Neutrophil (primary cell): ENCODE results near the gene PARPBP.
"Not testable (repeated sequence)": the region's sequence is repeated elsewhere in the genome, so short reads cannot be mapped to it uniquely, and the experiment has no call there.

ENCODE experiments used
- H3K27ac ChIP-seq: fragments of 200-600 bp; sonication (generic); 2 replicates; pipeline ENCODE4 v1.5.1; 2016; ENCODE audit warnings: mild to moderate bottlenecking, moderate library complexity
- H3K27me3 ChIP-seq: fragments of 200-600 bp; sonication (generic); 2 replicates; pipeline ENCODE4 v1.6.0; 2016; ENCODE audit warnings: mild to moderate bottlenecking
- H3K36me3 ChIP-seq: fragments of 200-600 bp; sonication (generic); 2 replicates; pipeline ENCODE4 v1.5.1; 2017
- H3K4me1 ChIP-seq, 2 experiments: fragments of 200-600 bp in 1 of 2; sonication (generic) in 1 of 2; 1 replicate in 1 of 2; 2 replicates in 1 of 2; pipeline versions ENCODE4 v1.5.1 to v1.6.1; 2013 to 2016; ENCODE audit warnings: low read depth in 1 of 2, low read length in 1 of 2, mild to moderate bottlenecking in 1 of 2, moderate library complexity in 1 of 2; ENCODE audit not compliant: control insufficient read depth in 1 of 2, insufficient read depth in 1 of 2
- H3K4me3 ChIP-seq, 2 experiments: fragments of 200-600 bp in 1 of 2; sonication (generic) in 1 of 2; 1 replicate in 1 of 2; 2 replicates in 1 of 2; pipeline ENCODE4 v1.5.1; 2013 to 2016; ENCODE audit warnings: low read depth in 1 of 2, low read length in 1 of 2, mild to moderate bottlenecking in 1 of 2, moderate library complexity in 1 of 2
- H3K9me3 ChIP-seq: fragments of 200-600 bp; sonication (generic); 2 replicates; pipeline ENCODE4 v1.5.1; 2016
- TF ChIP-seq, protein P1 (sequence below): fragments of 200-600 bp; sonication (generic); IDR thresholded peaks from 2 replicates; pipeline ENCODE4 v1.5.1; 2016; ENCODE audit warnings: antibody characterized with exemption

Gene PARPBP

DNA sequence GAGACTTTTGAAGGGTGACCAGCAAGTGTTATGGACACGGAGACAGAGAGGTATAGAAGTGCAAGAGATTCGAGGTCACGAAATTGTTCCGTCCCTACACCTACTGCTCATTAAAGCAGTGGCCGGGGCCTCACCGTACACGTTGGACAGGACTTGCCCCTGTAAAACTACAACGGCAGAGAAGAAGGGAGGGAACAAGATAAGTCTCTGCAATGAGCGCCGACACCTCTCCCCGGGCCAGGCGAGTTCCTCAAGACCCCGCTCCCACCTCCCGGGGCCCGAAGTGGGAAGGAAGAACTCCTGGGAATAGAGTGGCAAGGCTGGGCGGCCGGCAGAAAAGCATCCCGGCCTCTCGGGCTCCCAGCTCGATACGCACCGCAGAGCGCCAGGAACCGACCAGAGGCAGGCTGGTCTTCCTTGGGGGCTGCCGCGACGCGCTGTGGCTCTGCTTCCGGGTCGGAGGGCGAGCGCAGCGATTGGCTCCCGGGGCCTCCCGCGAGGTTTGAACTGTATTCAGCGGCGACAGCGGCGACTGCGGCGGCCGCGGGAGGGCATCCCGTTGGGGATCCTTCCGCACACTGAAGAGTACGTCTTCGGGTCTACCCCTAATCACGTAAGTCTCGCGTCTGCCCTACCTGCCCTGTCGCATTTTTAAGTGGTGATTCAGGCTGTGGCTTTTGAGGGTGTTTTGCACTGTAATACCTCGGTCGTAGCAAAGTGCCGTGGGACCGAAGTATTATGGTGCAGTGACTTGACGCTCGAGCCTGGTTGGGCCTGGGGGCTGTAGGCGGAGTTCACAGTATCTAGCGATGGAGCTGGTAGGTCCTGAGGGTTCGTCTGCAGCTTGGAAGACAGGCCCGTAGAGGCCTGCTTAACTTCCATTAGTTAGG lies at the start of gene PARPBP, which contains the start of gene NUP37:
PARPBP (plus strand) TSS at position 510 of the 890 bp plus-strand sequence. CDS start 3,706 bp downstream, outside the sequence.
NUP37 (minus strand) TSS at position 441 of the 890 bp plus-strand sequence. CDS start 1,596 bp downstream, outside the sequence.
- peaks cover 23 to 26% of the 10 kb centered on the region in 2 experiments for H3K4me1 ChIP-seq
- peaks cover 21% of the 10 kb centered on the region for H3K36me3 ChIP-seq
- TF ChIP-seq, protein P1, sequence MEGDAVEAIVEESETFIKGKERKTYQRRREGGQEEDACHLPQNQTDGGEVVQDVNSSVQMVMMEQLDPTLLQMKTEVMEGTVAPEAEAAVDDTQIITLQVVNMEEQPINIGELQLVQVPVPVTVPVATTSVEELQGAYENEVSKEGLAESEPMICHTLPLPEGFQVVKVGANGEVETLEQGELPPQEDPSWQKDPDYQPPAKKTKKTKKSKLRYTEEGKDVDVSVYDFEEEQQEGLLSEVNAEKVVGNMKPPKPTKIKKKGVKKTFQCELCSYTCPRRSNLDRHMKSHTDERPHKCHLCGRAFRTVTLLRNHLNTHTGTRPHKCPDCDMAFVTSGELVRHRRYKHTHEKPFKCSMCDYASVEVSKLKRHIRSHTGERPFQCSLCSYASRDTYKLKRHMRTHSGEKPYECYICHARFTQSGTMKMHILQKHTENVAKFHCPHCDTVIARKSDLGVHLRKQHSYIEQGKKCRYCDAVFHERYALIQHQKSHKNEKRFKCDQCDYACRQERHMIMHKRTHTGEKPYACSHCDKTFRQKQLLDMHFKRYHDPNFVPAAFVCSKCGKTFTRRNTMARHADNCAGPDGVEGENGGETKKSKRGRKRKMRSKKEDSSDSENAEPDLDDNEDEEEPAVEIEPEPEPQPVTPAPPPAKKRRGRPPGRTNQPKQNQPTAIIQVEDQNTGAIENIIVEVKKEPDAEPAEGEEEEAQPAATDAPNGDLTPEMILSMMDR = no peak
- peak within 1 kb of the TSS; percentile 72 for H3K27ac ChIP-seq
- H3K4me3 ChIP-seq = peak within 1 kb of the TSS; percentile 82 to 91
- no peaks in the 10 kb centered on the region for H3K9me3 ChIP-seq
- no peaks in the 10 kb centered on the region for H3K27me3 ChIP-seq

DNA sequence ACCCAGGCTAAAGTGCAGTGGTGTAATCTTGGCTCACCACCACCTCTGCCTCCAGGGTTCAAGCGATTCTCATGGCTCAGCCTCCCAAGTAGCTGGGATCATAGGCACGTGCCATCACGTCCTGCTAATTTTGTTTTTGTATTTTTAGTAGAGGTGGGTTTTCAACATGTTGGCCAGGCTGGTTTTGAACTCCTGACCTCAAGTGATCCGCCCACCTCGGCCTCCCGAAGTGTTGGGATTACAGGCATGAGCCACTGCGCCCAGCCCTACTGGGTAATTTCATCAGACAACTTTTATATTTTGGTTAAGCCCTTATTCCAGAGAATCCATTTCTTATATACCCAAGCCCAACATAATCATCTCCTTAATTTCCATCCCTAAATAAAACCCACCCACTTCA lies 47.9 kb upstream of the PARPBP start:
- not testable (repeated sequence) for H3K4me3 ChIP-seq, H3K27ac ChIP-seq, H3K27me3 ChIP-seq, H3K4me1 ChIP-seq, H3K9me3 ChIP-seq
- peaks cover 29% of the 10 kb centered on the region for H3K36me3 ChIP-seq

GRCh38 chr12:102080842-102081241 lies 39.1 kb upstream of the PARPBP start:
- peaks cover 52% of the 10 kb centered on the region for H3K36me3 ChIP-seq
- no peaks in the 10 kb centered on the region for H3K27me3 ChIP-seq
- H3K4me3 ChIP-seq = no peak overlapping the region
- TF ChIP-seq, protein P1 = no peak
- no peaks in the 10 kb centered on the region for H3K4me1 ChIP-seq
- H3K9me3 ChIP-seq = no peaks in the 10 kb centered on the region
- H3K27ac ChIP-seq = no peak overlapping the region

DNA sequence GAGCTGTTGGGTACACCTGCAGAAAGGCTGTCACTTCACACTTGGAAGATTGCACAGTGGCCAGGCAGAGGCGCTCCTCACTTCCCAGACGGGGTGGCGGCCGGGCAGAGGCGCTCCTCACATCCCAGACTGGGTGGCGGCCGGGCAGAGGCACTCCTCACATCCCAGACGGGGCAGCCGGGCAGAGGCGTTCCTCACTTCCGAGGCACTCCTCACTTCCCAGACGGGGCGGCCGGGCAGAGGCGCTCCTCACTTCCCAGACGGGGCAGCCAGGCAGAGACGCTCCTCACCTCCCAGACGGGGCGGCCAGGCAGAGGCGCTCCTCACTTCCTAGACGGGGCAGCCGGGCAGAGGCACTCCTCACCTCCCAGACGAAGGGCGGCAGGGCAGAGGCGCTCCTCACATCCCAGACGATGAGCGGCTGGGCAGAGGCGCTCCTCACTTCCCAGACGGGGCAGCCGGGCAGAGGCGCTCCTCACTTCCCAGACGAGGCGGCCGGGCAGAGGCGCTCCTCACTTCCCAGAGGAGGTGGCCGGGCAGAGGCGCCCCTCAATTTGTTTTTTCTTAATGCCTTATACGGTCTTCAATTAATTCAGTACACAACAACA lies 30.7 kb upstream of the PARPBP start:
- not testable (repeated sequence) for H3K27ac ChIP-seq, H3K9me3 ChIP-seq, H3K4me1 ChIP-seq, H3K27me3 ChIP-seq, H3K4me3 ChIP-seq
- H3K36me3 ChIP-seq = peaks cover 17% of the 10 kb centered on the region

DNA sequence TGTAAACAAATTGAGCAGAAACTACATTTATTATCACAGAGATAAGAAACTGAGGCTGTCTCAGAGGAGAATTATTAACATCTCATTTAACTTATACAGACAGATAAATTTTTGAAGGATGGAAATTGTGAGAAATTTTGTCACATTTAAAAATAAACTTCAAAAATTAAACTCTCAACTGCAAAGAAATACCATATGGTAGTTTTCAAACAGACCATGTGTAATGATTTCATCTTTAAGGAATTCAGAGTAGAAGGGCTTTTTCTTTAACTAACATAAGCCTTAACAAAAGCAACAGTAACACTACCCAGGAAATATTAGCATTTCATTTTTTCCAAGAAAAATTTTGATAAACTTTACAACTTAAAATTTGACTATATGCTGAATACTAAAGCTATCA lies 26.7 kb upstream of the PARPBP start:
- Histone ChIP-seq H3K27me3 (no peaks in the 10 kb centered on the region), H3K4me1 (no peaks in the 10 kb centered on the region), H3K27ac (no peak overlapping the region), H3K4me3 (no peak overlapping the region), H3K9me3 (no peaks in the 10 kb centered on the region), H3K36me3 (peaks cover 27% of the 10 kb centered on the region)
- TF ChIP-seq, protein P1 = no peak

DNA sequence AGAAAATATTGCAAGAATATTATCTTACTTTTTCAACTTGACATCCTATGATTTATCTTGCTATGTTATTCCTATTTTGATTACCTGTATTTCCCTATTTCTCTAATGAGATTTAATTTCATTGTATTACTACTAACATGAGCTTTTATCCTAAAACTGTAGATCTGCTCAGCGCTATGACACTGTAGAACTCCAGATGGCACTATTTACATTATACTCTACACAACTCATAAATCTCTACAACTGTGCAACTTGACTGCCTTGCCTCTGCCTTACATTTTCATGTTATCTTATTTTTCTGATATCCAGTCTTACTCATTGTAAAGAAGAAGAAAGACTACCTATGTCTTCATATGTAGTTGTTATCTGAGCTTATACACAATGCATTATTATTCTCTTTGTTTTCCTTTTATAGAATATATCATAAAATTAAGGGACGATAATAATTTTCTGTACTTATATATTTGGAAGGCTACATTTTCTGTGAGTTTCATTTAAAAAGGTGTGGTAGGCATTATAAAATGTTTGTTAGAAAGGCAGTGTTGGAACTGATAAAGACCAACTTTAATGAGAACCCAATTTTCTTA lies 24.2 kb upstream of the PARPBP start:
- H3K36me3 ChIP-seq = peaks cover 41% of the 10 kb centered on the region

More for the DNA sequence above, 24.2 kb upstream of the PARPBP start:
- H3K4me1 ChIP-seq = no peaks in the 10 kb centered on the region
- no peak overlapping the region for H3K4me3 ChIP-seq
- H3K9me3 ChIP-seq = no peaks in the 10 kb centered on the region
- no peak overlapping the region for H3K27ac ChIP-seq
- no peaks in the 10 kb centered on the region for H3K27me3 ChIP-seq
- TF ChIP-seq, protein P1 = no peak
